SU-DHL-6 (cell line): Measurements from ENCODE around the gene INSC.

Experiments
- H2AFZ ChIP-seq: fragments of 200-600 bp; sonication (generic); 2 replicates; pipeline ENCODE4 v1.6.1; 2014; ENCODE audit warnings: low read depth, mild to moderate bottlenecking, moderate library complexity, mixed read lengths, antibody characterized with exemption, low read length; ENCODE audit not compliant: severe bottlenecking
- H3F3A ChIP-seq: fragments of 200-600 bp; shearing (Covaris generic); 2 replicates; pipeline ENCODE4 v1.6.0; 2016; ENCODE audit warnings: antibody characterized with exemption, mild to moderate bottlenecking; ENCODE audit not compliant: insufficient read depth
- H3K27ac ChIP-seq: fragments of 200-600 bp; sonication (generic); 2 replicates; pipeline ENCODE4 v1.5.1; 2016; ENCODE audit warnings: low read depth, mild to moderate bottlenecking, low read length, moderate library complexity, mixed read lengths
- H3K27me3 ChIP-seq: fragments of 200-600 bp; sonication (generic), shearing (Covaris generic); 2 replicates; pipeline ENCODE4 v1.6.0; 2014; ENCODE audit warnings: mild to moderate bottlenecking, low read length
- H3K36me3 ChIP-seq: fragments of 200-600 bp; sonication (generic); 2 replicates; pipeline ENCODE4 v1.6.1; 2014; ENCODE audit warnings: mild to moderate bottlenecking, low read length, mixed read lengths
- H3K4me2 ChIP-seq: fragments of 300-600, 200-600 bp; shearing (Covaris generic), sonication (generic); 2 replicates; pipeline ENCODE4 v1.6.0; 2014; ENCODE audit warnings: low read length, low read depth, mild to moderate bottlenecking; ENCODE audit not compliant: poor library complexity, severe bottlenecking
- H3K4me3 ChIP-seq: fragments of 200-600 bp; sonication (generic); 2 replicates; pipeline ENCODE4 v1.5.1; 2014; ENCODE audit warnings: antibody characterized with exemption, low read length, mild to moderate bottlenecking, mixed read lengths; ENCODE audit not compliant: insufficient read depth, poor library complexity, severe bottlenecking
- H3K79me2 ChIP-seq: fragments of 200-600 bp; sonication (generic); 2 replicates; pipeline ENCODE4 v1.6.1; 2014; ENCODE audit warnings: mild to moderate bottlenecking, low read length, moderate library complexity; ENCODE audit not compliant: insufficient read depth
- H3K9ac ChIP-seq: fragments of 200-600 bp; sonication (generic); 2 replicates; pipeline ENCODE4 v1.7.0; 2014; ENCODE audit warnings: mild to moderate bottlenecking, low read length
- H3K9me2 ChIP-seq: fragments of 200-600 bp; sonication (generic); replicated peaks from 2 replicates; pipeline ENCODE4 v1.6.1; 2014; ENCODE audit warnings: low read length; ENCODE audit not compliant: insufficient read depth
- H3K9me3 ChIP-seq: fragments of 200-600 bp; sonication (generic); 2 replicates; pipeline ENCODE4 v1.6.1; 2014; ENCODE audit warnings: low read length, mixed read lengths; ENCODE audit not compliant: insufficient read depth
- H4K20me1 ChIP-seq: fragments of 200-600 bp; sonication (generic); 2 replicates; pipeline ENCODE4 v1.6.1; 2014; ENCODE audit warnings: low read depth, mild to moderate bottlenecking, antibody characterized with exemption, low read length, moderate library complexity, mixed read lengths
- CTCF ChIP-seq: fragments of 200-600 bp; sonication (generic); IDR thresholded peaks from one replicate; pipeline ENCODE4 v1.5.1; 2017; ENCODE audit warnings: antibody characterized with exemption, mild to moderate bottlenecking, low read length, moderate library complexity; ENCODE audit not compliant: insufficient read depth, poor library complexity, severe bottlenecking
- EZH2phosphoT487 ChIP-seq: fragments of 200-600 bp; sonication (generic), shearing (Covaris generic); conservative IDR thresholded peaks from 2 replicates; pipeline ENCODE4 v1.6.1; 2018; ENCODE audit warnings: mild to moderate bottlenecking, antibody characterized with exemption, low read length, moderate library complexity, mixed read lengths

INSC gene

GRCh38 chr11:15141381-15141780, 26.7 kb downstream of the INSC start:
- no peak for TF ChIP-seq CTCF
- no peak for TF ChIP-seq EZH2phosphoT487
- Histone ChIP-seq H3K27me3 (no peaks in the 10 kb centered on the region), H3K9me2 (no peaks in the 10 kb centered on the region), H4K20me1 (no peaks in the 10 kb centered on the region), H3F3A (no peaks in the 10 kb centered on the region), H3K9me3 (no peaks in the 10 kb centered on the region), H2AFZ (no peak overlapping the region), H3K9ac (no peak overlapping the region), H3K36me3 (no peaks in the 10 kb centered on the region), H3K4me3 (no peak overlapping the region), H3K4me2 (no peak overlapping the region), H3K27ac (no peak overlapping the region), H3K79me2 (no peaks in the 10 kb centered on the region)

- TF ChIP-seq CTCF (no peak), EZH2phosphoT487 (no peak)
- no peaks in the 10 kb centered on the region for H4K20me1 ChIP-seq
Measured at GRCh38 chr11:15142838-15143237, 28.1 kb downstream of the INSC start.

GRCh38 chr11:15143855-15144254, 29.1 kb downstream of the INSC start:
- Histone ChIP-seq H2AFZ (no peak overlapping the region), H3K4me2 (no peak overlapping the region), H3K9me2 (no peaks in the 10 kb centered on the region), H3K36me3 (no peaks in the 10 kb centered on the region), H3K4me3 (no peak overlapping the region), H3K9me3 (no peaks in the 10 kb centered on the region), H3K79me2 (no peaks in the 10 kb centered on the region), H3F3A (no peaks in the 10 kb centered on the region), H3K9ac (no peak overlapping the region), H4K20me1 (no peaks in the 10 kb centered on the region), H3K27ac (no peak overlapping the region), H3K27me3 (no peaks in the 10 kb centered on the region)
- TF ChIP-seq CTCF = no peak
- no peak for TF ChIP-seq EZH2phosphoT487

More at GRCh38 chr11:15142838-15143237, 28.1 kb downstream of the INSC start:
- Histone ChIP-seq H3K27me3 (no peaks in the 10 kb centered on the region), H3K4me3 (no peak overlapping the region), H3K9ac (no peak overlapping the region), H3K79me2 (no peaks in the 10 kb centered on the region), H3F3A (no peaks in the 10 kb centered on the region), H3K27ac (no peak overlapping the region), H3K4me2 (no peak overlapping the region), H3K9me2 (no peaks in the 10 kb centered on the region), H3K36me3 (no peaks in the 10 kb centered on the region), H2AFZ (no peak overlapping the region), H3K9me3 (no peaks in the 10 kb centered on the region)
